HG03139 (cell line): ENCODE measurements around the gene ADGRL3.
"Not testable (repeated sequence)": the region's sequence is repeated elsewhere in the genome, so short reads cannot be mapped to it uniquely, and the experiment has no call there.

Experiments
- ATAC-seq: cut with Tn5 transposase; IDR thresholded peaks from one replicate; pipeline ENCODE4 v1.9.1; 2021; ENCODE audit not compliant: unreplicated experiment

The ADGRL3 gene

DNA sequence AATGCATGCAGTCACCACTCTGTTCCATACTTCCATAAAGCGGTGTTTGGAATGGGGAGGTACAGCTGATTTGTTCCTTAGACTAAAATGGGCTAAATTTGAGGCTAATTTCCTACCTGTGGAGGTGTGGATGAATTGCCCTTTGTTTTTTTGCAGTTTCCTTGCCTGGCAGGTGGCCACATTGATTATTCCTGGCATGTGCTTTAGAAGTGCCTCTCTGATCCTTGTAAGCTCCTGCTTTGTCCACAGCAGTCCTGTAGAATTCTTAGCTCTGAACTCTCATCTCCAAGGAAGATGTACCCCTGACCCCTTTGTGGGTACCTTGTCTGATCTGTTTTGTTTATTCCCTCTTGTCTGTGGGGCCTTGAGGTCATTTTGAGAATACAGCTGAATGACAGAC lies 136.8 kb downstream of the ADGRL3 start:
- no peak for ATAC-seq

DNA sequence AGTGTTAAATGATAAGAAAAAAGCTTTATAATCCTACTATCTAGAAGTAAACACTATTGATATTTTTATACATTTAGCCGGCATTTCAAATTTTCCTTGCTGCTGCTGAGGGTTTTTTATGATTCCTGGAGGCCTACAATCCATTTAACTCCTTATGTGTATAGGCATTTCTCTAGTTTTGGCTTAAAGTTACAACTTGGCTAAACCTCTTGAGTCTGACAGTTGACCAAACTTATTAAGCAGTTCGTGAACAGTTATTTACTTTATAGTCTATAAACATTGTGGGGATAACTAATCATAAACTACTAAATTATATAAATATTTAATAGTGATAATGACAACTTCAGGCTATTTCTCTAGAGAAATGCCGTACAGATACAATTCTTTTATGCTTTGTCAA lies 141.9 kb downstream of the ADGRL3 start:
- ATAC-seq, result no peak

DNA sequence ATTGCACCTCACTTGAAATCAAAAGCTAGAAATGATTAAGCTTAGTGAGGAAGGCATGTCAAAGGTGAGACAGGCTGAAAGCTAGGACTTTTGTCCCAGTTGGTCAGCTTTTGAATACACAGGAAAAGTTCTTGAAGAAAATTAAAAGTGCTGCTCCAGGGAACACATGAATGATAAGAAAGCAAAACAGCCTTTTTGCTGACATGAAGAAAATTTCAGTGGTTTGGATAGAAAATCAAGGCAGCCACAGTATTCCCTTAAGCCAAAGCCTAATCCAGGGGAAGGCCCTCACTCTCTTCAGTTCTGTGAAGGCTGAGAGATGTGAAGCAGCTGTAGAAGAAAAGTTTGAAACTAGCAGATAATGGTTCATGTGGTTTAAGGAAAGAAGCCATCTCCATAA lies 150.8 kb downstream of the ADGRL3 start:
- no peak for ATAC-seq

DNA sequence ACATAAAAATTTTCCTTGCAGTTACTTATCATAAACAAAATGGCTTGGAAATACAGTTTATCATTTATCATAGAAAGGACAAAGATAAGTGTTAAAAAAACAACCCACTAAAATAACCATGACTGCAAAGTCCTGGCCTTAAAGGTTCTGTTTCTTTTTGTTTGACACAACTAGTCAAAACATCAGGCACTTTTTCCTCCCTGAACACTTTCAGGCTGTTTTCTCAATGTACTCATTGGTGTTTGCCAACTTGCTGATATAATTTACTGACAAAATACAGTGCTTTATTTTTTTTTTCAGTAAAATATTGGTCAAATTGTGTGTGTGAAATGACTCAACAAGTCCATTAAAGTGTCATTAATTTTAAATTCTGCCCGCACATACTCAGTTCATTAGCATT lies 156.6 kb downstream of the ADGRL3 start:
- ATAC-seq, result no peak

DNA sequence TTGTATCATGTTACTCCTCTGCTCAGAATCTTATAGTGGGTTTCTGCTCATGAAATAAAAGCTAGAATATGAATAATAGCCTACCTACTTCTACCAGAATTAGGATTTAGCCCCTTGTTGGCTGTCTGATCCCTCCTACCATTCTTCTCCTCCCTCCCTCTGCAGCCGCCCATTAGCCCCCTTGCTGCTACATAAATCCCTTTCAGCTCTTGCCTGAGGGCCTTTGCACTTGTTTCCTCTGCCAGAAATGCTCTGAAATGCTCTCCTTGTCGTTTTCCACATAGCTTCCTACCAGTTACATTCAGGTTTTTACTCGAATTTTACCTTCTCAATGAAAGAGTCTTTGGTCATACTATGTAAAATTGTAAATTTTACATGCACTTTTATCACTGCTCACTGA lies 159.2 kb downstream of the ADGRL3 start:
- no peak for ATAC-seq

DNA sequence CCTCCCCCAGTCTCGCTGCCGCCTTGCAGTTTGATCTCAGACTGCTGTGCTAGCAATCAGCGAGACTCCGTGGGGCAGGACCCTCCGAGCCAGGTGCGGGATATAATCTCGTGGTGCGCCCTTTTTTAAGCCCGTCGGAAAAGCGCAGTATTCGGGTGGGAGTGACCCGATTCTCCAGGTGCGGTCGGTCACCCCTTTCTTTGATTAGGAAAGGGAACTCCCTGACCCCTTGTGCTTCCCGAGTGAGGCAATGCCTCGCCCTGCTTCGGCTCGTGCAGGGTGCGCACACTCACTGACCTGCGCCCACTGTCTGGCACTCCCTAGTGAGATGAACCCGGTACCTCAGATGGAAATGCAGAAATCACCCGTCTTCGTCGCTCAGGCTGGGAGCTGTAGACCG lies 172.7 kb downstream of the ADGRL3 start:
- not testable (repeated sequence) for ATAC-seq

DNA sequence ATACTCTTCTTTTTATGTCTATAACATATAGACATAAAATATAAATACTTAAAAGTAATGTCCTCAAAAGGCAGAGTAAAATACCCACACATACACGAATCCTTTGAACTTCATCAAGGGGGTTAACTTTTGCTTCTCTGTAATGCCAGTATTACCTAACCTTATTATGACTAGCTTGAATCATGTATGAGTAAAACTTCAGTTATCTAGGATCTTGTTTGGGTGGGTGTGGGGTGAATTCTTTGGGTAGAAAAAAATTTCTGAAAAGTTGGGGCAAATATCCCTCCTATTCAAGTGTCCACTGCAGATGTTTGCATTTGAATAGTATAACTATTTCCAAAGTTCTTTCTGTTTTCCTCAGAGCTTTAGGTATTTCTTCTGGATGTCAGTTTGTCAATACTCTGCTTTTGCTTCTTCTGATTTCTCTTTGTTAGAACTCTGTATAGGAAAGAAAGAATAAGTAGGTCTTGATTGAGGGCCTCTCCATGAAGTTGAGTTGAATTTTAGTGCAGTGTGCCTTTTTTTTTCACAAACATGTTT lies 173.8 kb downstream of the ADGRL3 start:
- no peak for ATAC-seq

DNA sequence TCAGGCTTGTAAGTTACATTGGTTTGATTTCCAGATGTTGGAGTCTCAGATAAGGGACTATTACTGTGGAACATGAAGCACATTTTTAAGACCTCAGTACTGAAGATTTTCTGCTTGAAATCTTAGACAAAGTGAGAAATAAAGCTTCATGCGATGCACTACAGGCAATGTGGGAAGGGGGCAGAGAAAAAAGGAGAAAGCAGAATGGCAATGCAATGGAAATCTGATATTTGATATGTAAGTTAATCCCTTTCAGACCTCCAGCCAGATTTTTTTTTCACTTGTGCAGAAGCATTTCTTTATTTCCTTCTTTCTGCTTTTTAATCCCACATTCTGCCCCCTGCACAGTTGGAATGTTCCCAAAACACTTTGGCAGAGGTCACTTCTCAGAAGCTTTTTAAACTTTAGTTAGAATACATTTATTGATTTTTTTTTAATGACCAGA lies 174.3 kb downstream of the ADGRL3 start:
- ATAC-seq, result no peak

DNA sequence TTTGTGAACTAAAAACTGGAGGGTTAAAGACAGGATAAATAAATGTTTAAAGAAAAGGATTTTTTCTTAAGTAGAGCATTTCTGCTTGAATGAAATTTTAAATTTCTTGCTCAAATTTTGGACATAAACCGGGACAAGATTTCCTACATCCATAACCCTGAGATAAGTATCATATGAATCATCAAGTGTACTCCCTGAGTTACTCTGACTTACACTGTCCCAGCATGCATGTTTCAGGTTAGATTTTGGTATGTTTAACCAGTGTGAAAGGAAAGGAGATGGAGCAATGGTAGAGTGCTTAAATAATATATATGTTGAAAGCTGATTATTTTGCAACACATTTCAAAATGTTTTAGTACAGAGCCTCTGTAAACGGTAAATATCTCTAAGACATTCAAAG lies 175.2 kb downstream of the ADGRL3 start:
- no peak for ATAC-seq

DNA sequence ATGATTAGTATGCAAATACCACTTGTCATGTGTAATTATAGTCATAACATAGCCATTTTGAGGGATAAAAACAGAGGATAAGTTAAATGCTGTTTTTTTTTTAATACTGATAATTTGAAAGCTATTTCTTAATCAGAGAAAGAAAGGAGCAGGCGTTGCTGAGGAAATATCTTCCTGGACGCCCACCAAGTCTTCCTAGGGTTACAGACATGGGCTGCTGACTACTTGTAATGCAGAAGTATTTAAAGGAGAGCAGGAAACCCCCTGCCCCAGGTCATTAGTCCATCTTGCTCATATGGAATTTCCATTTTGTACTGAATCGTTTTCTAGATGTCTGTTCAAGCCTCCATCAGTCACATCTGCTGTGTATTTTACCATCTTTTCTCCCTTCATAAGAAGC lies 176.2 kb downstream of the ADGRL3 start:
- no peak for ATAC-seq

DNA sequence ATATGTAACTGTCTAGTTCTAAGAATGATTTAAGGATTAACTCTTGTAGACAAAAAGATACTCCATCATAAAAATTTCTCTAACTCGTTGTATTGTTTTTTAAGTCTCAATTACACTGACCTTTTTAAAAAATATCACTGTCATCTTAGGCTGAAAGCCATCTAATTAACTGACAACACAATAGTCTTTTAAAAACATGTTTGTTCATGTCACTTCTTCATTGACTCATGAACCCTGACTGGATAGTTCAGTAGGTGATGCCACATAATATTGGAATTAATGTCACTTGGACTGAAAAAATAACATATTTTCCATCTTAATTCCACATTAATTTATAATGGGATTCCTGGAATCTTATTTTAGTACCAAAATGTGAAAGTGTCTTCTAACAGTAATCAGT lies 179.3 kb downstream of the ADGRL3 start:
- no peak for ATAC-seq

DNA sequence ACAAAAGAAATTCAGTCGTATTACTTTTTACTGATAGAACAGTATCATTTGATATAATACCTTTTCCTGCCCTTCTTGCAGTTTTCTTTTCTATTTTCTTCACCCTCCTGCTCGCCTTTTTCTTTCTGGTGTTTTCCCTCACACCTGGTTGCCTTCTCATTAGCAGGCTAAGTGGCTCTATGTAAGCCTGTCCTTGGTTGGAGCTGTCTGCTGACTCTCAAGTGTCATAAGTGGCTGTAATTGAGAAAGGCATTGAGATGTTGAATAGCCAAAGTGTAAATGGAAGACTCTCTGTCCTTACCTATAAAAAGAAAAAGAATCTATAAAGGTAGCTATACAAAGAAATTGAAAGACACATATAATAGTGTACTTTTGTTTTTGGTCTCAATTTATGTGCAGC lies 180.7 kb downstream of the ADGRL3 start:
- no peak for ATAC-seq

DNA sequence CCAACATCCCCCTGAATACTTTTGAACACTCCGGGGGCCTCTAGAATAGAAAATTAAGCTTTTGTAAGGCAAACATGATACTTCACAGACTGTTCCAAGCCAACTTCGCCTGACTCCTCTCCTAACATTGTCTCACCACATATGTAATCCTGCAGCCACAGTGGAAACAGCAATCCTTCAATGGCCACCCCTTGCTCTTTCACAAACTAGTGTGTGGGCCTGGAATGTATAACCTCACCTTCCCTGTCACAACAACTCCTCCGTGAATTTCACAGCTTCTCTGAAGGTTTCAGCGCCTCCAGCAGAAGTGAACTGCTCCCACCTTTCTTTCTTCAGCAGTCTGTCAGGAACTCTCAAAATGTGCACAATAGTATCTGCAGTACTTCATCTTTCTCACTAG lies 185.1 kb downstream of the ADGRL3 start:
- no peak for ATAC-seq

DNA sequence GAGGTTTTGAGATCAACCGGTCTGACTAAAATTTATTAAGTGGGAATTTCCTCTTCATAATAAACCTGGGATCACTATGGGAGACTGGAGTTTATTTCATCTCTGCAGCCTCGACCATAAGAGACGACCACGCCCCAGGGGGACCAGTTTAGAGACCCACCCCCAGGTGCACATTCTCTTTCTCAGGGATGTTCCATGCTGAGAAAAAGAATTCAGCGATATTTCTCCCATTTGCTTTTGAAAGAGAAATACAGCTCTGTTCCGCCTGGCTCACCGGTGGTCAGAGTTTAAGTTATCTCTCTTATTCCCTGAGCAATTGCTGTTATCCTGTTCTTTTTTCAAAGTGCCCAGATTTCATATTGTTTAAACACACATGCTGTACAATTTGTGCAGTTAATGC lies 187.2 kb downstream of the ADGRL3 start:
- ATAC-seq, result not testable (repeated sequence)

DNA sequence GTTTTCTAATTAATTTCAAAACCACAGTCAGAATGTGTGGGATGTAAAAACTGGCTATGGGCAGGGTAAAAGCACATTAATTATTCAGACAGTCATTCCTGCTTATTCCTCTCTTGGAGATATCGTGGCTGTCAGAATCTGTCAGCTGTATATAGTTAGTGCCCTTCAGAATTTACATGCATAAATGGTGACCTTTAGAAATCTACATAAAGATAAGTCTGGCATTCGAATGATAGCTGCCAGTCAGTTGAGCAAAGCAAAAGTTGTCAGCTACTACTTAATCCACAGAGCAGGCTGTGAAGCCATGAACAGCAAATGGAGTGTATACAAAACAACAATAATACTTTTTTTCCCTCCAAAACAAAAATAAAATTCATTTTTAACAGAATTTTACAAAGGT lies 189.5 kb downstream of the ADGRL3 start:
- no peak for ATAC-seq

DNA sequence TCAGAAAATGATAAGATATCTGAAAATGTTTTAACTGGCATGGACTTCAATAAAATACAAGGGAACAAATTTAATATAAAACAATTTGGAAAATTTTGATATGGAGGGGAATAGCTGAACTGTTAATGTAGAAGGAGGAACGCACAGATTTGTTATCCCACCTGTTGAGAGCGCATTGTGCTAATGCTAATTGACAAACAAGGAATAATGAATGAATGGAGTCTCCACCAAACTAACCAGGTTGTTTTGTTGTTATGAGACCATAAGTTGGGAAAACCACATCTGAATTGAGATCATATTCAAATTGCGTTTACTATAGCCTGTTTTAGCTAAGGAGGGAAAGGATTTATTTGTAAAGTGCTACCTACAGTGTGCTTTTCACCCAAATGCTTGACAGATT lies 195.6 kb downstream of the ADGRL3 start:
- ATAC-seq, result no peak

DNA sequence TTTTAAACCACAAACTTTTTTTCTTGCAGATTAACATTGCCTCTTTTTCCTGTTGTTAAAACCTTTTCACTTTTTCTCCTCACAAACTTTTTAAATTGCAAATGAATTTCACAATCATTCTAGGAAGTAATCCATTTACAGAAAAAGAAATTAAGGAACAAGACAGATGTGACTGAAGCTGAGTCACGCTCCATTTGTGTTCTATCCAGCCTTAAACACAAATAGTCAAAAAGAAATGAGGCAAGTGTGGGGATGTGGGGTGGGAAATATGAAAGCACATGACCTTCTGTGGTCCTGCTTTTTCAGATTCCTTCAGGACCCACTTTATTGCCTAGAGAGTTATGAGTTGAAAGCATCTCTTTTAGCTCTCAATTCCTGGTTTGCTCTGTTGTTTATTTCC lies 197.0 kb downstream of the ADGRL3 start:
- no peak for ATAC-seq

DNA sequence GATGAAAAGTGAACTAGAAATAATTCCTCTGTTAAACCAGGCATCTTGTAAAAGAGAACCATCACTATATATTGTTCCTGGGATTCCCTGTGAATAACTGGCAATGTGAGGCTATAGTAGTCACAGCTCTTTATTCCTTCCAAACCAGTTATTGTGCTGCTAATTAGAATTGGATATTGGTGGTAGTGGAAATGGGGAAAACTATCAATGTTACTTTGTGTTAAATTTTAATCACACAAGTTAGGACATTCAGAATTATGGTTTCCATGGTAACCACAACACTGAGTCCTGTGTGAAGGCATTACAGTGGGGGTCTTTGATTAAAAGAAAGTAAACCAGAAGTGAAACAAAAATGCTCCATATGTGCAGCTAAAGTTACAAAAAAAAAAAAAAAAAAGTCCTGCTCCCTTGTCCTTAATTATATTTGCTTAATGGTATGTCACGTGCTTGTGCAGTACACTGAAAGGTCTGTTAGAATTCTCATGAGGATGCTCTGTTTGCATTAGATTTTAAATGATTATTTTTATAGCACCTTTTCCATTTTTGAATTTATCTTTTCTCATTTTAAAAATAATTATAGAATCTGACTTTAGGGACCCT lies 200.4 kb downstream of the ADGRL3 start:
- no peak for ATAC-seq

DNA sequence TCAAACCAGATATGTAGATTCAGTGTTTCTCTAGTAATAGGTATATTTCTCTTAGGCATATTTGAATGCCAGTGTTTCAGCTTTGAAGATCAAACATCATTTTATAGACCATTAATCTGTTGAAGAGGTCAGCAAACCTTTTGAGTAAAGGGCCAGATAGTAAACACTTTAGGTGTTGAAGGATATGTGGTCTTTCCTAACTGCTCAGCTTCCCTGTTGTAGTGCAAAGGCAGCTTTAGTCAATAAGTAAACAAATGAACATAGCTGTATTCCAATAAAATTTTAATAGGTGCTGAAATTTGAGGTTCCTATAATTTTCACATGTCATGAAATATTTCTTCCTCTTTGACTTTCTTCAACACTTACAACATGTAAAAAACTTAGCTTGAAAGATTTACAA lies 201.6 kb downstream of the ADGRL3 start:
- no peak for ATAC-seq

DNA sequence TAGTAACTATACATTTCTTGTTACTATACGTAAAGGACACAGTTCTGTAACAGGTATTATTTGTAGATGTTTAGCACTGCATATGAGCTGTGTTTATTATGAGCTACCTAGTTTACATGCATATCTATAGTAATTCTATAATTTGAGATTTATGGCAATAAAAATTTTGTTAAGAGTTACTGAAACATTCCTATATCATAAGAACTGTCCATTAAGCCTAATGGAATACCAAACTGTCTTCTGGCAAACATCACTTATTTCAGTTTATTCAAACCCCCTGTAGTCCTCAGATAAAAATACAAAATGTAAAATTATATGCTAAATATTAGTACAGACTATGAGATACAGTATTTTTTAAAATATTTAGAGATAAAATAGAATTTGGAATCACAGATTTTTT lies 205.2 kb downstream of the ADGRL3 start:
- ATAC-seq, result no peak

DNA sequence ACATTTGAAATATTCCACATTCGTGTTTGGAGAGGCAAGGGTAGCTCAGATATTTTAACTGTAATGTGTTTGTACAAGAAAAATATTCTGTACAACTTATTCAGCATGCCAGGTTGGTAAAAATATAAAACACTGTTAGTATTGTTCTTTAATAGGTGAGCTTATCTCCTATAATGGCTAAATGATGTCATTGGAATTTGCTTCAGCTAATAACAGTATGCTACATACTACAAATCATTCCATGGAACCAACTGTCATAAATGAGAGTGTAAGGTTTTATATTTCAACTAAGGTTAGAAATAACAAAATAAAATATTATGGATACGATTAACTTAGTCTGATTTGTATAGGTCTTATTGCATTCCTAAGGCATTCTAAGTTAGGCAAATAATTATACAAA lies 206.6 kb downstream of the ADGRL3 start:
- no peak for ATAC-seq

DNA sequence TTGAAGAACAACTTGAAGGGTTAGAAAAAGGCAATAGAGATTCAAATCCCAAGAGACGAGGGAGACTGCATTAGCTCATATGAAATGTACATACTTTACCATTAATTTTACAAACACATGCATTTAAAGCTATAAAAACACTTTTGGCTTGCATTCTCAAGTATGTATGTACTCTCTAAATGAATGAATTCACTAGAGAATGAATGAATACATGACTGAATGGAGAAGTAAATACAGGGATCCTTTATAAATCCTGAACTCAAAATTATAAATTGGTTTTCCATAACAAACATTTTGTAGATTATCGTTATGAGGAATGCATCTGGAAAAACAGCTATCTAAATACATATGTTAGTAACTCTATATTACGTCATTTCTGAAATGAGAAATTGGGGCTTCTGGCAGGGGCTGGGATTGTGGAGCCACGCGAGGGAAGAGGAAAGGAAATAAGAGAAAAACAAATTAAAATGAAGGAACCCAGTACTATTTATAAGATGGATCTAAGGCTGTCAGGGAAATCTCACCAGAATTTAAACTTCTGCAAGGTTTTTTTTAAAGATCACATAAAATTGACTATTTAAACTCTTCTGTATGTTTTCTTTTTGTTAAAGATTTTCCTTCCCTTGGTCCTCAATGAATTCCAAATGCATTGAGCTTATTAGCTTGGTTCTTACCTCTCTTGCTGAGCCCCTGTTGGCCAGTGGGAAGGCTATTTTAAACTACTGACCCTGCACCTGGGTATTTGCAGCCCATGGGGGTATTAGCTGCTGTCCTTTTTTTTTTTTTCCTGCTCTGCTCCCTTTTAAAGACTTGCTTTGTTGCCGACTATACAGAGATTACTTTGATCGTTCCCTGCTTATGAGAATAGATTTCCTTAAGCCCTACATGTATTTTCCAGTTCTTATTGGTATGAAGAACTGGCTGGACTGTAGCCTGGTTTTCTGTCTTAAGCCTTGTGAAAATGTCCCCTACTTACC lies 207.8 kb downstream of the ADGRL3 start:
- no peak for ATAC-seq
